Measurements from ENCODE around the gene ASGR1.
"Not testable (repeated sequence)": the region's sequence is repeated elsewhere in the genome, so short reads cannot be mapped to it uniquely, and the experiment has no call there.

The ASGR1 gene

GRCh38 chr17:7190276-7190917 lies 11.2 kb upstream of the ASGR1 start:
- no peak for DNase-seq

- no peak for DNase-seq
Measured at GRCh38 chr17:7186241-7186640, 7.1 kb upstream of the ASGR1 start.

GRCh38 chr17:7184647-7185046 lies 5.5 kb upstream of the ASGR1 start:
- no peak for DNase-seq

DNA sequence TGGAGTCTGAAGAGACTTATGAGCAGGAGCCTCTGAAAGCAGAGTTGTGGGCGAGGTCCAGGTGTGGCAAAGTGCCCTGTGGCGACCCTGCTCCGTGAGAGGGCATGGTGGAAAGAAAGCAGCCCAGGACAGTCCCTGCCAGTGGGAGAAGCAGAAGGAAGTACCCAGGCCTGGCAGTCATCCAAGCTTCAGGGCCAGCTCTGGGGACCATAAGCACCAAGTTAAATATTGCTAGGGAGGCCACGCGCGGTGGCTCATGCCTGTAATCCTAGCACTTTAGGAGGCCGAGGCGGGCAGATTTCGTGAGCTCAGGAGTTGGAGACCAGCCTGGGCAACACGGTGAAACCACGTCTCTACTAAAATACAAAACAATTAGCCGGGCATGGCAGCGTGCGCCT lies 4.9 kb upstream of the ASGR1 start:
- no peak for DNase-seq

DNA sequence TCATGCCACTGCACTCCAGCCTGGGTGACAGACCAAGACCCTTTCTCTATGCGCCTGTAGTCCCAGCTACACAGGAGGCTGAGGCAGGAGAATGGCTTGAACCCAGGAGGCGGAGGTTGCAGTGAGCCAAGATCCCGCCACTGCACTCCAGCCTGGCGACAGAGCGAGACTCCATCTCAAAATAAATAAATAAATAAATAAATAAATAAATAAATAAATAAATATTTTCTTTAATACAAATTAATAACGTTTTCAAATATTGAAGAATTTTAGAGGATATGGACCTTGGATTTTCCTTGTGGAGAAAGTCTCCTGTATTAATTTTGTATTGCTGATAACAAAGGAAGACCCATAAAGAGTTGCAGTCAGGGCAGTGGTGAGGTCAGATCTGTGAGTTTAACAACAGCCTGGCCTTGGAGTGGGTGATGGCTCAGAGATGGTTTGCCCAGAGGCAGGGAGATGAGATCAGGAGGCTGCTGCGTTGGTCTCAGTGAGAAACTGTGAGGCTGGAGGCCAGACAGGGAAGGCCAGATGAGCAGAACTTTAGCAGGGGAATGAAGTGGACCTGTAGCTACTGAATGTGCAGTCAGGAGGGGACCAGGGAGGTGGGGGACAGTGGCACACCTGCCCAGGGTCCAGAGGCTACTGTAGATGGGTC lies 4.4 kb upstream of the ASGR1 start:
- DNase-seq = no peak

DNA sequence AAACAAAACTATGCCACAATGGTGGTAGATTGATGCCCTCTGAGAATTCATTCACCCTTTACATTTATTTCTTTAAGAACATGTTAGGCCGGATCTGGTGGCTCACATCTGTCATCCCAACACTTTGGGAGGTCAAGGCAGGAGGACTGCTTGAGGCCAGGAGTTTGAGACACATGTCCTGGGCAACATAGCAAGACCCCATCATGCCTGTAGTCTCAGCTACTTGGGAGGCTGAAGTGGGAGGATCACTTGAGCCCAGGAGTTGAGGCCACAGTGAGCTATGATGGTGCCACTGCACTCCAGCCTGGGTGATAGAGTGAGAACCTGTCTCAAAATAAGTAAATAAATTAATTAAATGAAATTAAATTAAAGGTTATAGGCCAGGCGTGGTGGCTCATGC lies 2.9 kb upstream of the ASGR1 start:
- DNase-seq = not testable (repeated sequence)

DNA sequence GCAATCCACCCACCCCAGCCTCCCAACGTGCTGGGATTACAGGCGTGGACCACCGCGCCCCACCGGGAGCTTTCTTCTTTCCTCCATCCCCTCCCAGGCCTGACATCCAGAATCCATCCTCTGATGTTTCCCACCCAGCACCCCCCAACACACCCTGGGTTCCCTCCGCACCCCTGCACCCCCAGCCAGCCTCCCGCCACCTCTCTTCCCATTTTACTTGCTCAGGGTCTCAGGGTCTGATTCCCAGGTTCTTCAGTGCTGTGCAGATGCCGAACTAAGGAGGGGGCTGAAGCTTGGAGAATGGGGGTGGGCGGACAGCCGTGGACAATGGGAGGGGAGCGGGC lies 225 bp downstream of the ASGR1 start:
- DNase-seq = no peak

GRCh38 chr17:7177954-7178477 lies 1.2 kb downstream of the ASGR1 start:
- DNase-seq = no peak

DNA sequence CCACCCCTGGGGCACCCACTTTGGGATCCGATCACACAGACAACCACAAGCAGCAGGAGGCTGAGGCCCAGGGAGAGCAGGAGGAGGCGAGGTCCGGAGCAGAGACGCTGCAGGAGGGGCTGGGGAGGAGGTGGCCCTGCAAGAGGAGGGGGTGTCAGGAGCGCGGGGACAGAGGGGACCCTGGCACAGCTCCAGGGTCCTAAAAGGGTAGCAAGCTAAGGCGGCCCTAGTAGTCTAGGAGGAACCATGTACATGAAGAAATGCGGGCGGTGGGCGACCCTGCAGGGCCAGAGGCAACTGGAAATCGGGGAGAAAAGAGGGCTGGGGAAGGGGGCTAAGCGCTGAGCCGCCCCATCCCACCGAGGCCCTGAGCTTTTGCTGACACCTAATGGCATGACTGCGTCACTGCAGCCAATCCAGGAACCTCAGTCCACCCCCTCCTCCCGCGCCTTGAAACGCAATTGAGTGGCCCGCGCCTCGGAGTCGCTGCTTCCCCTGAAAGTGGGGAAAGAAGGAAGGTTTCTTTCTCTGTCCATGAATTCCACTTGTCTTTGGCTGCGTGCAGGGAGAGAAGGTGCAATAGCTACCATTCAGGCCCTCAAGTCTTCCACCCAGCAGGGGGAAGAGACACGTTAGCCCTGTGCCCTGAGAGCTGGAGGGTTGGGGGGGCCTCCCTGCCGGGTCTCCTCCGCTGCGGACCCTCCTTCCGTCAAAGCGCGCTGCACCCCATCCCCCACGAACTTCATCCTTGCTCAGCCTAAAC lies 1.8 kb downstream of the ASGR1 start:
- DNase-seq = peak; percentile 84

DNA sequence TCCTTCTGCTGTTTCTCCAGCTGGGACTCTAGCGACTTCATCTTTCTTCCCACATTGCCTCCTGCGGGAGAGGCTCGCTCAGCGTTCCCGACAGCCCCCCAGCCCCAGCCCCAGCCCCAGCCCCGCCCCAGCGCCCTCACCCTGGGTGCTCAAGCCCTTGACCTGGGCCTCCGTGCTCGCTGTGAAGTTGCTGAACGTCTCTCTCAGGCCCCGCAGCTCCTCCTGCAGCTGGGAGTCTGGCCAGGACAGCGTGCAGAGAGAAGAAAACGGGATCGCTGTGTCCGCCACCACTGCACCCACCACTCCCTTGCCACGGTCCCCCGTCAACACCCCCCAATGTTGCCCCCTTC lies 2.4 kb downstream of the ASGR1 start:
- no peak for DNase-seq

DNA sequence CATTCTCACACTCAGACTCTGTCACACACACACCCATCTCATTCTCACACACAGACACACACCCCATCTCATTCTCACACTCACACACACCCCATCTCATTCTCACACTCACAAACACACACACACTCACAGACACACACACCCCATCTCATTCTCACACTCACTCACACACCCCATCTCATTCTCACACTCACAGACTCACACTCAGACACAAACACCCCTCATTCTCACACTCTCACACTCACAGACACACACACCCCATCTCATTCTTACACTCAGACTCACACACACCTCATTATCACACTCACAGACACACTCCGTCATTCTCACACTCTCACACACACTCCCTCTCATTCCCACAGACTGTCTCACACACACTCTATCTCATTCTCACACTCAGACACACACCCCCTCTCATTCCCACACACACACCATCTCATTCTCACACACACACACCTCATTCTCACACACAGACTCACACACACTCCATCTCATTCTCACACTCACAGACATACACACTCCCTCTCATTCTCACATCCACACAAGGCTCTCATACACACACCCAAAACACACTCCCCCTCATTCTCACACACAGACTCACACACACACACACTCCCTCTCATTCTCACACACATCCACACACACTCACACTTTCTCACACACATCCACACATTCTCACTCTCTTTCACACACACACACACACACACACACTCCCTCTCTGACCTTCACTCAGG lies 2.9 kb downstream of the ASGR1 start:
- no peak for DNase-seq

DNA sequence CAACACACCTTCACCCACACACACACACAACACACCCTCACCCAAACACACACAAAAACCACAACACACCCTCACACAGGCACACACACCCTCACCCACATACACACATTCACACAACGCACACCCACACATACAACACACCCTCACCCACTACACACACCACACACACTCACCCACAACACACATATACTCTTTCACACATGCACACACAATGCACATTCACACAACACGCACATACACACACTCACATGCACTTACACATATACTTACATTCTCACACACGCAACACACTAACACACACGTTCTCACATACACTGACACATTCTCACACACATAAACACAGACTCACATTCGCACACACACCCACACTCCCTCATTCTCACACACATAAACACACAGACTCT lies 3.8 kb downstream of the ASGR1 start:
- no peak for DNase-seq

GRCh38 chr17:7174603-7175326 lies 4.4 kb downstream of the ASGR1 start:
- DNase-seq = no peak

DNA sequence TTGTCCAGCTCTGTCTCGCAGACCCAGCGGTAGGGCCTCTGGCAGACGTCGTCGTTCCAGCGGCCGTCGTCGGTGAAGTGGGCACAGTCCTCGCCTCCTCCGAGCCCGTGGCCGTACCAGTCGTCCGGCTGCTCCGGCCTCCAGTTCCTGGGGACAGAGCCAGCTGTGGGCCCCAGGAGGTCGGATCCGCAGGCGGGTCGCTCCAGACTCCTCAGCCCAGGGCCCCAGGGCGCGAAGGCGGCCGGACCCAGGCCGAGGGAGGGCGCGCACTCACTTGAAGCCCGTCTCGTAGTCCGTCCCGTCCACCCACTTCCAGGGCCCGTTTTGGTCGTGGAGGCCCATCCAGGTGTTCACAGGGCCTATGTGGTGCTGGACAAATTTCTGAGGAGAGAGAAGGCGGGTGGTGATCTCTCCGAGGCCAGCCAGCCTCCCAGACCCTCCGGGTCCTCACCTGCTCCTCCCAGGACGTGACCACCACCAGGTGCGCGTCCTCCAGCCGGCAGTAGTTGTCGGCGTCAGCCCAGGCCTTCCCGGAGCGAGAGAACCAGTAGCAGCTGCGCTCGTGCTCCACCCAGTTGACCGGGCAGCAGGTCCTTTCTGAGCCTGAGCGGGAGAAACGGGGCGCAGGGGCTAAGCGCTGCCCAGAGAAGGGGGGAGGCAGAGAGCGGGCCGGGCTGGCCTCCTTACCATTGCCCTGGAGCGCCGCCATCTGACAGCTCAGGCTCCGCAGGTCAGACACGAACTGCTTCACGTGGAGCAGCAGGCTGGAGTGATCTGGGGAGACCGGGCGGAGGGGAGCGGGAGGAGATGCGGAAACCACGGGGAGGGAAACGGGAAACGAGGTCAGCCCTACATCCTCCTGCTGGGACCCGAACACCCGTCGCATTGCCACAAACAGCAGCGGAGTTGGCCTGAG lies 5.2 kb downstream of the ASGR1 start:
- DNase-seq = peak; percentile 69

DNA sequence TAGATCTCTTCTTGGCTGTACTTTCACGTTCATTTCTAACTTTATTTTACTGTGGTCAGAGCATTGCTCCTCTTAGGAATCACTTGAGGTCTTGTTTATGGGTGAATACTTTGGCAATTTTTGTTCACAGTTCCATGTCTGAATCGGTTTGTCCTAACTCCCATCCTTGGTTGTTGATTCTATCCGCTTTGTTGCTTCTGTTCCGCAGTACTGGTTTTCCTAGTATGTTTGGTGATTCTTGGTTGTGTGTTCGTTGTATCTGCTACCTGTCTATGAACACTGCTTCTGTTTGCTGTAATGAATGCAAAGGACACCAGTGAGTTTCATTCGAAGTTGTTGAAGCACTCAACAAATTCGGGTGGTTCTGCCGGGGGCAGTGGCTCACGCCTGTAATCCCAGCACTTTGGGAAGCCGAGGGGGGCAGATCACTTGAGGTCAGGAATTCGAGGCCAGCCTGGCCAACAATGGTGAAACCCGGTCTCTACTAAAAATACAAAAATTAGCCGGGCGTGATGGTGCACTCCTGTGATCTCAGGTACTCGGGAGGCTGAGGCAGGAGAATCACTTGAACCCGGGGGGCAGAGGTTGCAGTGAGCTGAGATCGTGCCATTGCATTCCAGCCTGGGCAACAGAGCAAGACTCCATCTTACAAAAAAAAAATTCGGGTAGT lies 6.5 kb downstream of the ASGR1 start:
- not testable (repeated sequence) for DNase-seq

DNA sequence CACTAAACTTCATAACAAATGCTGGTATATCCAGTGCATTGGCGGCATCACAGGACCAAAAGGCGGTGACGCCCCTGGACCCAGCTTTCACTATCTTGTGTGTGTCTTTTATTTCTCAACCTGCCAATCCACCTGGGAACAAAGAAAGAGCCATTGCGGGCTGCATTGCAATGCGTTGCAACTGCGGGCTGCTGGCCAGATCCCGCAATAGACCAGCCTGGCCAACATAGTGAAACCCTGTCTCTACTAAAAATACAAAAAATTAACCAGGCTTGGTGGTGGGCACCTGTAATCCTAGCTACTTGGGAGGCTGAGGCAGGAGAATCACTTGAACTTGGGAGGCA lies 9.6 kb downstream of the ASGR1 start:
- DNase-seq = not testable (repeated sequence)

GRCh38 chr17:7168841-7169564 lies 10.2 kb downstream of the ASGR1 start:
- not testable (repeated sequence) for DNase-seq

- DNase-seq = no peak
Measured at GRCh38 chr17:7167832-7168231, 11.3 kb downstream of the ASGR1 start.

DNA sequence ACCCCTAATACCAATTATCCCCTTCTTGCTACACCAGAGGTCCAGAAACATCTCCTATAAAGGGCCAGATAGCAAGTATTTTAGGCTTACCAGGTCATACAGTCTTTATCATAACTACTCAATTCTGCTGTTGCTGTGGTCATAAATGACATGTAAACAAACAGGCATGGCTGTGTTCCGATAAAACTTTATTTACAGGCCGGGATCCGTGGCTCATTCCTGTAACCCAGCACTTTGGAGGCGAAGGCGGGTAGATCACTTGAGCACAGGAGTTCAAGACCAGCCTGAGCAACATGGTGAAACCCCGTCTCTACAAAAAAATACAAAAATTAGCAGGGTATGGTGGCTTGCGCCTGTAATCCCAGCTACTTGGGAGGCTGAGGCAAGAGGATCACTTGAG lies 12.3 kb downstream of the ASGR1 start:
- no peak for DNase-seq

DNA sequence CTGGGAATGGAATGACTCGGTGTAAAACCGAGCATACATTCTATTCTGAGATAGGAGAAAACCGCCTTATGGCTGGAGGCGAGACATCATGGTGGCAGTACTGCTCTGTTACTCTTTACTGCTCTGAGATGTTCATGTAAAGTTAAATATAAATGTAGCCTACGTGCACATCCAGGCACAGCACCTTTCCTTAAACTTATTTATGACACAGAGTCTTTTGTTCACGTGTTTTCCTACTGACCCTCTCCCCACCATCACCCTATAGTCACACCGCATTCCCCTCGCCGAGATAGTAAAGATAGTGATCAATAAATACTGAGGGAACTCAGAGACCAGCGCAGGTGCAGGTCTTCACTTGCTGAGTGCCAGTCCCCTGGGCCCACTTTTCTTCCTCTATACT lies 19.6 kb downstream of the ASGR1 start:
- DNase-seq = not testable (repeated sequence)

Data from activated CD8-positive, alpha-beta memory T cell treated with anti-CD3 and anti-CD28 coated beads for 24 hours (primary cell).